Right lobe of liver (tissue), 4 donors: ENCODE data around the gene CLEC2L.

Experiments
- CTCF ChIP-seq, 4 donors: fragments of 200-600 bp in 3 of 4; fragments of 450-650 bp in 1 of 4; IDR thresholded peaks; one replicate each; pipeline versions ENCODE4 v1.5.1 to v1.8.0; 2016 to 2022; ENCODE audit warnings: antibody characterized with exemption in 4 of 4, mild to moderate bottlenecking in 2 of 4
- POLR2A ChIP-seq: fragments of 450-650 bp; IDR thresholded peaks from one replicate; pipeline ENCODE4 v1.6.1; 2017; ENCODE audit warnings: antibody characterized with exemption, mild to moderate bottlenecking
- donor health status: DM: no; HTN: no; CAD: no.
- donor health status: DM: no; HTN: no; CAD: no.
- donor health status: DM: no; HTN: yes; CAD: no.

- TF ChIP-seq POLR2A (no peak), CTCF (IDR thresholded peaks at IDR 0.05) (no peak)
Measured at GRCh38 chr7:139481364-139481763, 42.1 kb upstream of the CLEC2L start.
